HCT116 (cell line): ENCODE measurements around the gene QKI.

ENCODE experiments used
- EZH2 ChIP-seq: fragments of 200-600 bp; sonication (generic); IDR thresholded peaks from 2 replicates; pipeline ENCODE4 v1.6.1; 2017; ENCODE audit warnings: antibody characterized with exemption, mixed run types
- EZH2phosphoT487 ChIP-seq: fragments of 200-600 bp; IDR thresholded peaks from 2 replicates; pipeline ENCODE4 v1.6.1; 2018; ENCODE audit warnings: antibody characterized with exemption, borderline replicate concordance
- POLR2AphosphoS5 ChIP-seq: IDR thresholded peaks from 2 replicates; pipeline ENCODE4 v1.6.1; 2011; ENCODE audit warnings: mild to moderate bottlenecking, low read depth, low read length, moderate library complexity
- RAD21 ChIP-seq: IDR thresholded peaks from 2 replicates; pipeline ENCODE4 v1.6.1; 2012; ENCODE audit warnings: low read depth, mild to moderate bottlenecking
- TF ChIP-seq, protein P1 (sequence below), 3 experiments: fragments of 200-600 bp in 1 of 3; sonication (generic) in 1 of 3; IDR thresholded peaks in 2 of 3; conservative IDR thresholded peaks in 1 of 3; 2 replicates each; pipeline ENCODE4 v1.5.1; 2012 to 2017; ENCODE audit warnings: low read depth in 2 of 3, low read length in 2 of 3, antibody characterized with exemption in 1 of 3, borderline replicate concordance in 1 of 3, control low read depth in 1 of 3, mild to moderate bottlenecking in 1 of 3, mixed read lengths in 1 of 3, mixed run types in 1 of 3, moderate library complexity in 1 of 3; ENCODE audit not compliant: insufficient read depth in 1 of 3
- TF ChIP-seq, protein P2 (sequence below): IDR thresholded peaks from 2 replicates; pipeline ENCODE4 v1.6.1; 2012
- TF ChIP-seq, protein P3 (sequence below): IDR thresholded peaks from 2 replicates; pipeline ENCODE4 v1.6.1; 2012
- TF ChIP-seq, protein P4 (sequence below): IDR thresholded peaks from 2 replicates; pipeline ENCODE4 v1.6.1; 2012; ENCODE audit warnings: low read depth

DNA sequence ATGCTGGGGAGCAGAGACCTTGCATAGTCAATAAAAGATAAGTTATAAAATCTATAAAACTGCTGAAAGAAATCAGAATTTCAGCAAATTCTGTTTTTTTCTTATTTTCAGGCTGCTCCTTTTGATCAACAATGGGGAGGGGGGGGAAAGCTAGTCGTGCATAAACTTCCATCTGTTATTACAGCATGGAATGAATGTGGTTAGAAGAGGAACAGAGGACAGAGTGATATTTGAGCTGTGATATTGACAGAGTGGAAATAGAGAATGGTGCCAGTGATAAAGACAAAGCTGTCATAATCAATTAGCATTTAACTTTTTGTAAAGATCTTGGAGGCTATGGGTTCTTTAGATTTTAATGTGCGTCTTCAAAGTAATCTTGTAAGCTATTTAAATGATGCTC, 43.4 kb upstream of the QKI start:
- TF ChIP-seq, protein P1, sequence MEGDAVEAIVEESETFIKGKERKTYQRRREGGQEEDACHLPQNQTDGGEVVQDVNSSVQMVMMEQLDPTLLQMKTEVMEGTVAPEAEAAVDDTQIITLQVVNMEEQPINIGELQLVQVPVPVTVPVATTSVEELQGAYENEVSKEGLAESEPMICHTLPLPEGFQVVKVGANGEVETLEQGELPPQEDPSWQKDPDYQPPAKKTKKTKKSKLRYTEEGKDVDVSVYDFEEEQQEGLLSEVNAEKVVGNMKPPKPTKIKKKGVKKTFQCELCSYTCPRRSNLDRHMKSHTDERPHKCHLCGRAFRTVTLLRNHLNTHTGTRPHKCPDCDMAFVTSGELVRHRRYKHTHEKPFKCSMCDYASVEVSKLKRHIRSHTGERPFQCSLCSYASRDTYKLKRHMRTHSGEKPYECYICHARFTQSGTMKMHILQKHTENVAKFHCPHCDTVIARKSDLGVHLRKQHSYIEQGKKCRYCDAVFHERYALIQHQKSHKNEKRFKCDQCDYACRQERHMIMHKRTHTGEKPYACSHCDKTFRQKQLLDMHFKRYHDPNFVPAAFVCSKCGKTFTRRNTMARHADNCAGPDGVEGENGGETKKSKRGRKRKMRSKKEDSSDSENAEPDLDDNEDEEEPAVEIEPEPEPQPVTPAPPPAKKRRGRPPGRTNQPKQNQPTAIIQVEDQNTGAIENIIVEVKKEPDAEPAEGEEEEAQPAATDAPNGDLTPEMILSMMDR (IDR thresholded peaks at IDR 0.05 in 2 of 3, conservative IDR thresholded peaks at IDR 0.05 in 1 of 3; ENCODE audit: borderline replicate concordance in 1 of 3, insufficient read depth in 1 of 3, low read depth in 2 of 3, low read length in 2 of 3), result no peak
- TF ChIP-seq, protein P2, sequence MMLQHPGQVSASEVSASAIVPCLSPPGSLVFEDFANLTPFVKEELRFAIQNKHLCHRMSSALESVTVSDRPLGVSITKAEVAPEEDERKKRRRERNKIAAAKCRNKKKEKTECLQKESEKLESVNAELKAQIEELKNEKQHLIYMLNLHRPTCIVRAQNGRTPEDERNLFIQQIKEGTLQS, result no peak
- TF ChIP-seq POLR2AphosphoS5 (no peak), EZH2phosphoT487 (no peak), RAD21 (no peak), EZH2 (no peak)
- TF ChIP-seq, protein P3, sequence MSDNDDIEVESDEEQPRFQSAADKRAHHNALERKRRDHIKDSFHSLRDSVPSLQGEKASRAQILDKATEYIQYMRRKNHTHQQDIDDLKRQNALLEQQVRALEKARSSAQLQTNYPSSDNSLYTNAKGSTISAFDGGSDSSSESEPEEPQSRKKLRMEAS, result no peak
- TF ChIP-seq, protein P4, sequence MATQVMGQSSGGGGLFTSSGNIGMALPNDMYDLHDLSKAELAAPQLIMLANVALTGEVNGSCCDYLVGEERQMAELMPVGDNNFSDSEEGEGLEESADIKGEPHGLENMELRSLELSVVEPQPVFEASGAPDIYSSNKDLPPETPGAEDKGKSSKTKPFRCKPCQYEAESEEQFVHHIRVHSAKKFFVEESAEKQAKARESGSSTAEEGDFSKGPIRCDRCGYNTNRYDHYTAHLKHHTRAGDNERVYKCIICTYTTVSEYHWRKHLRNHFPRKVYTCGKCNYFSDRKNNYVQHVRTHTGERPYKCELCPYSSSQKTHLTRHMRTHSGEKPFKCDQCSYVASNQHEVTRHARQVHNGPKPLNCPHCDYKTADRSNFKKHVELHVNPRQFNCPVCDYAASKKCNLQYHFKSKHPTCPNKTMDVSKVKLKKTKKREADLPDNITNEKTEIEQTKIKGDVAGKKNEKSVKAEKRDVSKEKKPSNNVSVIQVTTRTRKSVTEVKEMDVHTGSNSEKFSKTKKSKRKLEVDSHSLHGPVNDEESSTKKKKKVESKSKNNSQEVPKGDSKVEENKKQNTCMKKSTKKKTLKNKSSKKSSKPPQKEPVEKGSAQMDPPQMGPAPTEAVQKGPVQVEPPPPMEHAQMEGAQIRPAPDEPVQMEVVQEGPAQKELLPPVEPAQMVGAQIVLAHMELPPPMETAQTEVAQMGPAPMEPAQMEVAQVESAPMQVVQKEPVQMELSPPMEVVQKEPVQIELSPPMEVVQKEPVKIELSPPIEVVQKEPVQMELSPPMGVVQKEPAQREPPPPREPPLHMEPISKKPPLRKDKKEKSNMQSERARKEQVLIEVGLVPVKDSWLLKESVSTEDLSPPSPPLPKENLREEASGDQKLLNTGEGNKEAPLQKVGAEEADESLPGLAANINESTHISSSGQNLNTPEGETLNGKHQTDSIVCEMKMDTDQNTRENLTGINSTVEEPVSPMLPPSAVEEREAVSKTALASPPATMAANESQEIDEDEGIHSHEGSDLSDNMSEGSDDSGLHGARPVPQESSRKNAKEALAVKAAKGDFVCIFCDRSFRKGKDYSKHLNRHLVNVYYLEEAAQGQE, result no peak
